ENCODE results near the gene LPGAT1.
"Not testable (repeated sequence)": the region's sequence is repeated elsewhere in the genome, so short reads cannot be mapped to it uniquely, and the experiment has no call there.

LPGAT1 gene

DNA sequence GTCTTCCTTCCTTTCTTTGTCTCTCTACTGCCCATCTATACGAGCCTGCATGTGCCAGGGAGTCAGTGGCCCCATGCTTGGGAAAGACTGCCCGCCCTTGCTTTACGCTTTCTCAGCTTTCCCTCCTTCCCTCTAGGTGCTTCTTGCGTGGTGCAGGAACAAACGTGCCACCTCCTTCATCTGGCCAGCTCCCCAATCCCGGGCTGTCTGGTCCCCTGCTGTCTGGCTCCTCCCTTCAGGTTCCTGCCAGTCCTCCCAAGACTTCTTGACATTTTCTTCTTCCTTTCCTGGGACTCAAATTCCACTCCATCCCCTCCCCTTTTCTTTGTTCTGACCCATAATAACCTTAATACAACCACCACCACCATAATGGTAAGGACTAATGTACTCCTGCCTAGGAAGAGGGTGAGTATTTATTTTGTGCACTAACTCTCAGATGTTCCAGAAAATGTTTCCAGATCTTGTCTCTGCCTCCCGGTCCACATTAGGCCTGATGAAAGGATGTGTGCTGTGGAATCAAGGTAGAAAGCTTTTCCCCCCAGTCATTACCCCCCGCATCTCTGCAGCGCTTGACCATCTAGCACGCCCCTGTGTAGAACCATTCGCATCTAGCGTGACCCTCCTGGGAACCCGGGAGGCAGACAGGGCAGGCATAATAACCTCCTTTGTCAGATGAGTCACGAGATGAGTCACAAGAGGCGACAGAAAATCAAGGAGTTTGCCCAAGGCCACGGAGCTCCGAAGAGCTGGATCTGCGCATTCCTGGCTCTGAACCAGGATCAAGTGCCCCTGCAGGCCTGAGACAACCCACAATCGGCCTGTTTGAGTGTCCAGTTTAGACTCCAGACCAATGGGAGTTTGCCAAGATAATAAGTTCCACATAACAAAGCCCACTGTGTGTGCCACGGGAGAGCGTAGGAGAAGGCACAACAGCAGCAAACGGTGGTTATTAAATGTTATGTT is 95.1 kb downstream of the LPGAT1 start:
- DNase-seq (ENCODE audit: low read depth): peak; percentile 82

DNA sequence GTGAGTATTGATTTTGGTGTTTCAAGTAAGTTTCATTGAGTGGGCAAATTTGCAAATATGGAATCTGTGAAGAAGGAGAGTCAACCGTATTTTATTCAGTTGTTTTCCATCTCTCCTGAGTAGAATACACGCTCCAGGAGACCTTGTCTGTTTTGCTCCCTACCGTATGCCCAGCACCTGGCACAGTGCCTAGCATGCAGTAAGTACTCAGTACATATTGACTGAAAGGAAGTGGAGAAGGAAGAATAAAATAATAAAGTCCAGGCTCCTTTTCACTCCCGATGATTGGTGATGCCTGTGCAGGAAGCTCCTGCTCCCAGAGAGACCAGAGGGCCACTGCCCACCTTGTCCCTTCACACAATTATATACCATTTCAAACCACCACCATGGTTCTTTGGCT is 95.8 kb downstream of the LPGAT1 start:
- no peak for DNase-seq (ENCODE audit: low read depth)

DNA sequence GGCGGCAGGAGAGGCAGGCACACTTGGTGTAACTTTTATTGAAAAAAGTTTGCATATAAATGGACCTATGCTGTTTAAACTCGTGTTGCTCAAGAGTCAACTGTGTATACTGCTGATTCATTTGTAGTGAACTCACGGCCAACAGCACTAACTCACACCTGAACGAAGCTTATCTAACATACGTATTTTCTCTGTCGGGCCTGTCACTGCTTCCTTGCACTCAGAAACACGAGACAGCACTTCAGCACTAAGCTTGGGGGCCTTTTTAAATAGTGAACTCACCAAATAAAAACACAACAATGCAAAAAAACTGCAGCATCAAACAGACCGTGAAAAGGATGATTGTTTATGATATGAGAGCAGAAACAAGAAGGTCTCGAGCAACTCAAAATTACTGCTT is 96.2 kb downstream of the LPGAT1 start:
- peak; percentile 25 for DNase-seq (ENCODE audit: low read depth)

DNA sequence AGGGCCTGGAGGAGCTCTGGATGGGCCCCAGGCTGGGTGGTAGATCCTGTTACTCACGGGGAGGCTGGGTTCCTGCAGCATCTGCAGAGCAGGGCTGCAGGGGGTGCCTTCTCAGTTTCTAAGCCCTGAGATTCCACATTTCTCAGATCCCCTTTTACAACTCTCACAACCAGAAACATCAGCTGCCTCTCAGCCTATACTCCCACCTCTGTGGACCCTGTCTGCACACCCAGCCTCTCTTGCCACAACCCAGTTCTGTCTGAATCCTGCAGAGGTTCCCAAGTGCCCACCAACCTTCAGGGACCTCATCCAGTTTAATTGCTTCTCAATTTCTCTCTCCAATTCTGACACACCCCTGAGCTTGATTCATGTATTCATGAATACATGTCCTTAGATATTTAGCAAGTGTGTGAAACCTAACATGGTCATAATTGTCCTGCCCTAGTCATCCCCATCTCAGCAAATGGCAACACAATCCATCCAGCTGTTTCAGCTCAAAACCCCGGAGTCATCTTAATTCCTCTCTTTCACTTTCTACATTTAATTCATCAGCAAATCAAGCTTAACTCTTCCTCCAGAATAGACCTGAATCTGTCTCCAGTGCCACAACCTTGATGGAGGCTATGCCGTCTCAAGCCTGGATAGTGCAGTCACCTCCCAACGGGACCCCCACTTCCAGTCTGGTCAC is 98.1 kb downstream of the LPGAT1 start:
- no peak for DNase-seq (ENCODE audit: low read depth)

DNA sequence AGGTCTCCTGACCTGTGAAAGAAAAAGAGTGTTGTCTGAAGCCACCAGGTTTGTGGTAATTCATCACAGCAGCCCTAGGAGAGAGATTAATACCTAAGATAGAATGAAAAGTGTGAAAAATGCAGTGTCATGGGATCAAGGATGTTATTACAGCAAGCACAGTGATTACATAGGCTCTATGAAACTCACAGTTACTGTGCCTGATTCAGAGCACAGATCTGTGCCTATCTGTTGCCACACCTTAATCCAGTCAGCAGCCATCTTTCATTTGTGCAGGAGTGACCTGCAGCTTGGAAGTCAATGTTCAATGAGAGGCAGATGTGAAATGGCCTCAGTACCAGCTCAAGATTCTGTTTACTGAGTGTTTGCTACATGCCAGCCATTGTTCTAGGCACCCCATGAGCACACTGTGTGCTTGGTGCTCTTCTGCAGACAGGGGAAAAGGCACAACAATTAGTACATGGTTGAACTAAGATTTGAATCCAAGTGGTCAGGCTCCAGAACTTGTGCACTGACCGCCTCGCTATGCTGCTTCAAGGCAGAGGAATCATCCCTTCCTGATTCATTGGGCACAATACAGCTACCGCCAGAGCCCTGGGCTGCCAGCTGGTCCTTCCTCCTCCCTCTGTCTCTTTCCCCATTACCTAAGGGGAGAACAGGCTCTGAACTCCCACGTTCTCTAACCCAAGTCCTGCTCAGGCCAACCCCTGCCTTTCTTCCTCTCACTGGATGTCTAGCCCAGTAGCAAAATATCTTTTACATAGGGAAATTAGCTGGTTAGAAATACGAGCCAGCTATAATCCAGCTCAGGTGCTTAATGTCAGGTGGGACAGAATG is 98.9 kb downstream of the LPGAT1 start:
- no peak for DNase-seq (ENCODE audit: low read depth)

DNA sequence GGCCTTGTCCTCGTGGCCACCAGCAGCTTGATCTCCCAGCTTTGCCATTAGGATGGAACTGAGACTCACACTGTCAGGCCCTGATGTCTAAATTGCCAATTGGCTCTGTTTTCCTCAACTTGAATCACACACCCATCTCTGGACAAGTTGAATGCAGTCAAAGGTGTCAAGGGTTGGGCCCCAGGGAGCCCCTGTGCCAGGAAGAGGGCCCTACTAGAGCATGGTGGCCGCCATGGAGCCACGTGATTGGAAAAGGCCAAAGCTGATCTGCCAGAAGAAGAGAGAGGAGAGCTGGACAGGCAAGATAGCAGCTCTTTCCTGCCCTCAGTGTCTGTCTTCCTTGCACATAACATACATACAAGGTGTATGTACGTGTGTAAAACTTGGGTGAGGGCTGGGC is 100.2 kb downstream of the LPGAT1 start:
- no peak for DNase-seq (ENCODE audit: low read depth)

DNA sequence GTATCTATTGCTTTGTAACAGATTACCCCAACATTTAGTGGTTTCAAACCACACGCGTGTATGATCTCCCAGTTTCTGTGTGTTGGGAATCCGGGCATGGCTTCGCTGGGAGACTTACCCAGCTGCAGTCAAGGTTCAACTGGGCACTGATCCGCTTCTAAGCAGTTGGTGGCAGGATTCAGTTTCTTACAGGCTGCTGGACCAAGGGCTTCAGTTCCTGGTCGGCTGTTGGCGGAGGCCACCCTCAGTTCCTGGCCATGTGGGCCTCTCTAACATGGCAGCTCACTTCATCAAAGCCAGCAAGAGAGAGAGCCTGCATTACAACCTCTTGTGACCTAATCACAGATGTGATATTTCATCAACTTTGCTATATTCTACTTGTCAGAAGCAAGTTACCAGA is 101.3 kb downstream of the LPGAT1 start:
- DNase-seq (ENCODE audit: low read depth): no peak

DNA sequence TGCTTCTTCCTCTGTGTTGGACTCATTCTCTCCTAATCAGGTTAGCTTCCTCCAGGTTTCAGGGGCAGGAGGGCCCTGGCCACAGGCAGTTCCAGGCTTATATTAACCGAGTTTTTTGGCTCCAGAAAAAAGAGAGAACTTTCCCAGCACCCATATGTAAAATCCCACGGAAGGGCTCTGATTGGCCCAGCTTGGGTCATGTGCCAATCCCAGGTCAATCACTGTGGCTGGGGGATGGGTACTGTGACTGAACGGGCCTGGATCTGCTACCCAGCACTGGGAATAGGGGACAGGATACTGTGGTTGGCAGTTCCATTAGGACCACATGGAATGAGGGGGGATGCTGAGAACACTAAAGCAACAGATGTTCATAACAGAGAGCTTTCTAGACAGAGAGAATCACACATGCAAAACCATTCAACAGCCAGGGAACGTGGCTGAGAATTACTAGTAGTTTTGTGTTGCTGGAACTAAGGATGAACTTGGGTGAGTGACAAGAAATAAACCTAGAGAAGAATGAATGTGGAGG is 104.0 kb downstream of the LPGAT1 start:
- DNase-seq (ENCODE audit: low read depth): no peak

DNA sequence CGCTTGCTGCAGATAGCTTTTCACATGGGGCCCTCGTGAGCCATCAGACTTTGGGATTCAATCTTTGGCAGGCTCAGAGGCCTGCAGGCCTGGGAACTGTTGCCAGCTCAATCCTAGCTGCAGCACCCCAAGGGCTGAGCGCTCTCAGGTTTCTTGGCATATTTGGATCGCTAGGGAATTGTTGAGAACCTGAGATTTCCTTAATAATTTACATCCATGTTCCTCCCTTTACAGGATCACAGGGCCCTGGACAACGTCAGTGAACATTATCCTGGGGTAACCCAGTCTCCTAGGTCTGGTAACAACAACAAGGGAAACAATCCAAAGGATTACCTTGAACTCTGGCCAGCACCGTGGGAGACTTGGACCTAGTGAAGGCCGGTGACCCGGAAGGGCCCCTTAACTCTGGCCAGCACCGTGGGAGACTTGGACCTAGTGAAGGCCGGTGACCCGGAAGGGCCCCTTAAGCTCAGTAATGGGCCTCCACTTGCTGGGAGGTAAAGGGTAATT is 105.8 kb downstream of the LPGAT1 start:
- DNase-seq (ENCODE audit: low read depth): no peak

DNA sequence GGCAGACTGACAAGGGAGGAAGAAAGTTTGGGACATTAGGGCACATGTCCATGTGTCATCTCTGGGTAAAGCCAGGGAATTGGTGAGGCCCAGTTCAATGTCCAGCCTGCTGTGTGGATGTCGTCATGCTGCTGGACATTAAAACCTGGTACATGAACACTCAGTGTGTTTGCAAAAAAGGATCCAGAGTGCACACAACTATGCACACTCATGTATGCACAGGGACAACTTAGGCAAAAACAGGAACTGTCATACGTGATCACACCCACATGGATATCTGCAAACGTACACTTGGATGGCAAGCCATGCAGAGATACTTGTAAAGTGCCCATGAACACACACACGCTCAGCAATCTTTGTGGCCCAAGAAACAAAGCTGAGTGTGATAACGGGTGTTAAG is 107.3 kb downstream of the LPGAT1 start:
- DNase-seq (ENCODE audit: low read depth): no peak

DNA sequence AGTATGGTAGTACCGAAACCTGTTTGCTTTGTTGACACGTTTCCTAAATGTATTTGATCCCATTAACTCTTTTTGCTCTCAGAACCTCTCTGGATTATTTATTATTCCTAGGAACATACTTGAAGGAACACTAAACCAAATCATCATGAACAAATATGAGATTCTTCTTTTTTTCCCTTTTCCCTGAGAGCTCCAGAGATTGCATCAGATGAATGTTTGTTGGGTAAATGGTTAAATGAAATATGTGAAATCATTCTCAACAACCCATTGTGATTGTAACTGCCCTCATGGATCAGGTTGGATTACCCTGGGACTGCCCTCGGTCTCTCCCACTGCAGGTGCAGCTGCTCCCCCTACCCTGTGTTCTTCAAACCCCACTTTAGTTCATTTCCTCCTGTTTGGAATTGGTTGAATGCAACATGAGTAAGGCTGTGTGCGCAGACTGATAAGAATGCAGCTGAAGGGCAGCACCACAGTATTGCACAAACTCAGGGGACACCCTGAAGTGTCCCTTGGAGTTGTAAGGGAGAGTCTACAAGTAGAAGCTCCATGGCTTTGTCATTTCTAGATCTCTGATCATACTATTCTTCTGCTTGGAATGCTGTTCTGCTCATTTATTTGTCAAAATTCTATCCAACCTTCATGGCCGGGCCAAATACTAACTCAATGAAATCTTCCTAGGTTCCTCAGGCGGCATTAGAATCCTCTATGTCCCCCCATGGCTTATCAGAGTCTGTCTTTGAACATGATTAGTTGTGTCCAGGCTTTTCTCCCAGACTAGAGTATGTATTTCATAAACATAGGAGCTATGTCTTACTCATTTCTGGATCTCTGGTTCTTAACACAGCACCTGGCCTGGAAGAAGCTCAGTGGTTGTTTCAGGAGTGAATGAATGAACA is 108.0 kb downstream of the LPGAT1 start:
- DNase-seq (ENCODE audit: low read depth): no peak

DNA sequence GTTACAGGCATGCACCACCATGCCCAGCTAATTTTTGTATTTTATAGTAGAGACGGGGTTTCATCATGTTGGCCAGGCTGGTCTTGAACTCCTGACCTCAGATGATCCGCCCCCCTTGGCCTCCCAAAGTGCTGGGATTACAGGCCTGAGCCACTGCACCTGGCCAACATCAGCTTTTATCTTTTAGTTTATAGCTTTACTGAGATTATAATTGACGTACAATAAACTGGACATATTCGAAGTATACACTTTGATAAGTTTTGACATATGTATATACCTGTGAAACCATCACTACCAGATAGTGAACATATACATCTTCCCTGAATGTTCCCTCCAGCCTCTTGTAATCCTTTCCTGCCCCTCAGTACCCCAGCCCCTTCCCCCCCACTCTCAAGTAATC is 114.0 kb downstream of the LPGAT1 start:
- not testable (repeated sequence) for DNase-seq (ENCODE audit: low read depth)

DNA sequence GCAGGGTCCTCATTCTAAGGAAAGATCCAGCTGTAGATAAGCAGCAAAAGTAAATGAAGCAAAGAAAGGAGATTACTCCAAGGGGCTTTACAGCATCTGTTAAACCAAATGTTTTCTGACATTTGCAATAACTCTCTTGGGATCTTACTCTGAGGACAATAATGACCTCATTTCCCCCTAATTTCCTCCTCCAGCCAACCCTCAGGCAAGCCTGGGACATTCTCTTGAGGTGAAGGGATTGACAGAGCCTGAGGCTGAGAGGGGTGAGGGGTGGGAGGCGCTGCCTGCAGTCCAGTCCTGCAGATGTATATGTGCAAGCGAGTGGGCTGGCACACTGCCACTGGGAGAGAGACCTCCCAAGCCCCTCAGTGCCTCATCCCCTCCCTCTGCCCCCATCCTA is 114.6 kb downstream of the LPGAT1 start:
- DNase-seq (ENCODE audit: low read depth): no peak

DNA sequence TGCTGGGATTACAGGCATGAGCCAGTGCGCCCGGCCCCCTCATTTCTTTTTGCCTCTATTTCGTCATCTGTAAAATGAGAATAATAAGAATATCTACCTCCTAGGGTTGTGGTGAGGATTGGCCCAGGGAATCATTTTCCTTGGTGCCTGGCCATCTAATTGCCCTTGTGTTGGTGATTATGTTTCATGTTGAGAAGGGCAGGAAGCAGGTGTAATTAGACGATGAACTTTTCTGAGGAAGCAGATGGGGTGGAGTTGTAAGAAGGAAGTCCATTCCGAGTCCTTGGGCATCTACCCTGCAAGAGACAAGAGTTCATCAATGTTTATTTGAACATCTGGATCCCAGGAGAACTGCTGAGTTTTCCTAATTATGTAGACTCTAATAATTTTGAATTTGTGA is 116.4 kb downstream of the LPGAT1 start:
- no peak for DNase-seq (ENCODE audit: low read depth)

DNA sequence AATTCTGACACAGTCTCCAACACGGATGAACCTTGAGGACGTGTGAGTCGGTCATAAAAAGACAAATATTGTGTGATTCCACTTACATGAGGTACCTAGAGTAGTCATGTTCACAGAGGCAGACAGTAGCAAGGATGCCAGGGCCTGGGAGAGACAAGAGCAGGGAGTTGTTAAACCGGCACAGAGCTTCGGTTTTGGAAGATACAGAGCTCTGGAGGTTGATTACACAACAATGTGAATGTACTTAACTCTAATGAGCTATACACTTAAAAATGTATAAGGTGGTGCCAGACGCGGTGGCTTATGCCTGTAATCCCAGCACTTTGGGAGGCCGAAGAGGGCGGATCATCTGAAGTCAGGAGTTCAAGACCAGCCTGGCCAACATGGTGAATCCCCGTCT is 117.3 kb downstream of the LPGAT1 start:
- peak; percentile 84 for DNase-seq (ENCODE audit: low read depth)

DNA sequence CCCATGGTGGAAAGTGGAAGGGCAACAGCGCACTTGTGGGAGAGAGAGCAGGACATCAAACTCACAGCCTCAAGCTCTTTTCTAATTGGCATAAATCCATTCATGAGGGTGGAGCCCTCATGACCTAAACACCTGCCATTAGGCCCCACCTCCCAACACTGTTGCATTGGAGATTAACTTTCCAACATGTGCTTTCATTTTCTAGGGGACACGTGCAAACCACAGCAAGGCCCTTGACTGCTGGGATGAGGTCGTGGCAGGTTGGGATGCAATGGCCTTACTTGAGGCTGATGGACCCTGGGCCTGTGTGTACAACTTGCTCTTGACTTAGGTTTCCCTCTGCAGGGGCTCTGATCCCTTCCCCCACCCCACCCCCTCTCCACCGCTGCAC is 119.3 kb downstream of the LPGAT1 start:
- no peak for DNase-seq (ENCODE audit: low read depth)

DNA sequence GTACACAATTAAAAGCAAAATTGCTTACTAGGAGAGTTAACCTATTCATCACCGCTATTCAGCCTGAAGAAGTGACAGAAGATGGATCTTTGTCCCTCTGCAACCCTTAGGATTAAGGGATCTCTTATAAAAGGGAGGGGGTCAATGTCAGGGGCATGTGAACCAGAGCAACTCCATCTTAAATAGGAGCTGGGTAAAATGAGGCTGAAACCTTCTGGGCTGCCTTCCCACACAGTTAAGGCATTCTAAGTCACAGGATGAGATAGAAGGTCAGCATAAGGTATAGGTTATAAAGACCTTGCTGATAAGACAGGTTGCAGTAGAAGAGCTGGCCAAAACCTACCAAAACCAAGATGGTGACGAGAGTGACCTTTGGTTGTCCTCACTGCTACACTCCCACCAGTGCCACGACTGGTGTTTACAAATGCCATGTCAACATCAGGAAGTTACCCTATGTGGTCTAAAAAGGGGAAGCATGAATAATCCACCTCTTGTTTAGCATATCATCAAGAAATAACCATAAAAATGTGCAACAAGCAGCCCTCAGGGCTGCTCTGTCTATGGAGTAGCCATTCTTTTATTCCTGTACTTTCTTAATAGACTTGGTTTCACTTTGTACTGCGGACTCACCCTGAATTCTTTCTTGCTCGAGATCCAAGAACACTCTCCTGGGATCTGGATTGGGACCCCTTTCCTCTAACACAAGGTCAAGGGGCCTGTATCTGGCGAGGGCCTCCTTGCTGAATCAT is 119.8 kb downstream of the LPGAT1 start:
- no peak for DNase-seq (ENCODE audit: low read depth)

DNA sequence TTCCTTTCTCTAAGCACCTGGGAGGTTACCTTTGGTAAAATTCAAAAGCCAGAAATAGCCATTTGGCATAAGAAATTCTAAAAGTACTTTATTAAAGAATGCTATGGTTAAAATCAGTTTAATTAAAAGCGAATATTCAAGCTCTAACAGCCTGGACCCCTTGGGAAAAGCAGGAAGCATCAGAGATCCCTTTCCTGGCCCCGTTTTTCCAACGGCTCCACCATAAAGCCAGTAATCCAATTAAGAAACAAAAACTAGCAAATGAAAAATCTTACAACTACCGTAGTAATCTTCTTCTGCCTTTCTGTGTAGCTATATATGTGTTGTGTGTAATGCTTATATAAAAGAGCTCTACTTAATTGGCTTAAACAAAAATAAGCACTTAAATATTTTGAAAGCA is 121.6 kb downstream of the LPGAT1 start:
- DNase-seq (ENCODE audit: low read depth): no peak

DNA sequence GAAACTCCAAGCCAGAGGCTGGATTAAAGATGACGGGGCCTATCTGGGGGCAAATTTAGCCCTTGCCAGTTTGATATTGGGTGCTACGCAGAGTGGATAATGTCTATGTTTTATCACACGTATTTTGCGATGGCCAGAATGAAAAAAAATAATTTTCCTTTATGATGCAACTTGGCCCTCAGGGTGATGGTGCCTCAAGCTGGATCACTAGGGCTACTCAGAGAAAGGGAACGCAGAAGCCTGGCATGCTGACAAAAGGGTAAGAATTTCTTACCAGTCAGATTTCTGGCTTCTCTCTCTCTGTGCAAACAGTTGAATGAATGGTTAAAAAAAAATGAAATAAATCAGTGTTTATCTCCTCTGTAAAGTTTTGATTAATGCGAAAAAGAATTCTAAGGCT is 122.6 kb downstream of the LPGAT1 start:
- no peak for DNase-seq (ENCODE audit: low read depth)

DNA sequence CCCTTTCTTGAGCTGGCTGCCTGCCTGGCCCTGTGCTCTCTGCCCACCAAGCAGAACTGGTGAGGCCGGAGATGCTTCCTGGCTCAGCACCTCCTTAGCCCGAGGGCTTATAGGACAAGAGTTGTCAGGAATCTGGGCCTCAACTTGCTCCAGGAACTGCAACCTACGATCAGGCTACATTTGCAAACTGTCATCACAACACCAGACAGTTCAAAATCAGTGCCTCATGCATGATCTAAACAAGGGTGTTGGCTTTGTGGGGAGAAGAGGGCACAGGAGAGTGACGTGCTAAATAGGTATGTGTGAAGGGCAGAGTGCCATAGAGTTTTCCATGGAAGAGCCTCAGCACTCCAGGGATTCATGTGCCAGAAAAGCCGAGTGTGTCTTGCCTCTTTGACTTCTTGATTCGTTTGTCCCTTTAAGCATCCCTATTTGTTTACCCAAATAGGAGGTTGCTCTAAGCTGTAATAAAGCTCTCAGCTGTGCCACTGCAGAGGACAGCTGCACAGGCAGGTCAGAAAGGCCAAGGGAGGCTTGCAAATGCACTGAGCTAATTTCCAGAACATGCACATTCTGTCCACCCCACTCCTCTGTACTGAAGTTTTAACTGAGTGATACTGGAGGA is 125.0 kb downstream of the LPGAT1 start:
- DNase-seq (ENCODE audit: low read depth): no peak

Data from amniotic epithelial cell (primary cell).